Gastroesophageal sphincter (tissue), 3 donors: ENCODE measurements around the gene ANXA1.

Experiments used
- CTCF ChIP-seq, 4 experiments: fragments of 200-600 bp in 2 of 4; fragments of 450-650 bp in 2 of 4; sonication (generic) in 1 of 4; IDR thresholded peaks; one replicate each; pipeline ENCODE4 v1.5.1; 2017 to 2019; ENCODE audit warnings: antibody characterized with exemption in 4 of 4, mild to moderate bottlenecking in 2 of 4, moderate library complexity in 2 of 4
- POLR2A ChIP-seq, 2 donors: fragments of 450-650 bp; IDR thresholded peaks; one replicate each; pipeline ENCODE4 v1.6.1; 2017; ENCODE audit warnings: antibody characterized with exemption in 2 of 2, mild to moderate bottlenecking in 2 of 2, moderate library complexity in 1 of 2
- POLR2AphosphoS5 ChIP-seq: sonication (generic); formaldehyde crosslinking; IDR thresholded peaks from one replicate; pipeline ENCODE4 v1.6.1; 2017; ENCODE audit warnings: antibody characterized with exemption

- TF ChIP-seq CTCF (IDR thresholded peaks at IDR 0.05): no peak
- TF ChIP-seq POLR2A (IDR thresholded peaks at IDR 0.05): no peak
- TF ChIP-seq POLR2AphosphoS5: no peak
These were observed 27.9 kb downstream of the ANXA1 start for GRCh38 chr9:73179589-73179988.
